ENCODE results near the gene RPS6KA4.
"Not testable (repeated sequence)": the region's sequence is repeated elsewhere in the genome, so short reads cannot be mapped to it uniquely, and the experiment has no call there.

RPS6KA4 gene

GRCh38 chr11:64323984-64324383 lies 35.0 kb upstream of the RPS6KA4 start:
- DNase-seq = not testable (repeated sequence)

GRCh38 chr11:64324692-64325469 lies 34.1 kb upstream of the RPS6KA4 start:
- in situ Hi-C loops (cut with MboI; ENCODE audit: low pct_unique_long_range_greater_than_20kb, low sequenced_read_pairs) = no loop called here
- DNase-seq = no peak

More at GRCh38 chr11:64323984-64324383, 35.0 kb upstream of the RPS6KA4 start:
- in situ Hi-C loops (cut with MboI; ENCODE audit: low pct_unique_long_range_greater_than_20kb, low sequenced_read_pairs) = not testable (repeated sequence)

- in situ Hi-C loops (cut with MboI; ENCODE audit: low pct_unique_long_range_greater_than_20kb, low sequenced_read_pairs) = no loop called here
- DNase-seq = no peak
Measured at GRCh38 chr11:64327375-64327774, 31.6 kb upstream of the RPS6KA4 start.

- in situ Hi-C loops (cut with MboI; ENCODE audit: low pct_unique_long_range_greater_than_20kb, low sequenced_read_pairs) = no loop called here
- DNase-seq = no peak
Measured at GRCh38 chr11:64327993-64328392, 31.0 kb upstream of the RPS6KA4 start.

GRCh38 chr11:64330888-64331287 lies 28.1 kb upstream of the RPS6KA4 start:
- DNase-seq = no peak
- in situ Hi-C loops (cut with MboI; ENCODE audit: low pct_unique_long_range_greater_than_20kb, low sequenced_read_pairs) = no loop called here

- in situ Hi-C loops (cut with MboI; ENCODE audit: low pct_unique_long_range_greater_than_20kb, low sequenced_read_pairs) = no loop called here
- peak; percentile 90 for DNase-seq
Measured at GRCh38 chr11:64331569-64332371, 27.2 kb upstream of the RPS6KA4 start.

- DNase-seq = no peak
- in situ Hi-C loops (cut with MboI; ENCODE audit: low pct_unique_long_range_greater_than_20kb, low sequenced_read_pairs) = no loop called here
Measured at GRCh38 chr11:64333556-64333955, 25.4 kb upstream of the RPS6KA4 start.

GRCh38 chr11:64334764-64335735 lies 23.9 kb upstream of the RPS6KA4 start:
- peak; percentile 91 for DNase-seq
- in situ Hi-C loops (cut with MboI; ENCODE audit: low pct_unique_long_range_greater_than_20kb, low sequenced_read_pairs) = no loop called here

- in situ Hi-C loops (cut with MboI; ENCODE audit: low pct_unique_long_range_greater_than_20kb, low sequenced_read_pairs) = no loop called here
- DNase-seq = no peak
Measured at GRCh38 chr11:64337538-64338249, 21.3 kb upstream of the RPS6KA4 start.

- DNase-seq = no peak
- in situ Hi-C loops (cut with MboI; ENCODE audit: low pct_unique_long_range_greater_than_20kb, low sequenced_read_pairs) = no loop called here
Measured at GRCh38 chr11:64338716-64339115, 20.2 kb upstream of the RPS6KA4 start.

- DNase-seq = no peak
- in situ Hi-C loops (cut with MboI; ENCODE audit: low pct_unique_long_range_greater_than_20kb, low sequenced_read_pairs) = no loop called here
Measured at GRCh38 chr11:64339286-64339685, 19.7 kb upstream of the RPS6KA4 start.

- peak; percentile 75 for DNase-seq
- in situ Hi-C loops (cut with MboI; ENCODE audit: low pct_unique_long_range_greater_than_20kb, low sequenced_read_pairs) = no loop called here
Measured at GRCh38 chr11:64339754-64340408, 19.1 kb upstream of the RPS6KA4 start, which contains the start of gene CCDC88B. Gene CCDC88B, plus strand, starts transcription at chr11:64340204. Its CDS starts 63 bp downstream, at chr11:64340267.

GRCh38 chr11:64340671-64341335 lies 18.2 kb upstream of the RPS6KA4 start:
- in situ Hi-C loops (cut with MboI; ENCODE audit: low pct_unique_long_range_greater_than_20kb, low sequenced_read_pairs) = no loop called here
- peak; percentile 76 for DNase-seq

GRCh38 chr11:64341429-64341828 lies 17.5 kb upstream of the RPS6KA4 start:
- no peak for DNase-seq
- in situ Hi-C loops (cut with MboI; ENCODE audit: low pct_unique_long_range_greater_than_20kb, low sequenced_read_pairs) = no loop called here

- in situ Hi-C loops (cut with MboI; ENCODE audit: low pct_unique_long_range_greater_than_20kb, low sequenced_read_pairs) = no loop called here
- DNase-seq = peak; percentile 75
Measured at GRCh38 chr11:64341851-64342791, 16.8 kb upstream of the RPS6KA4 start.

- in situ Hi-C loops (cut with MboI; ENCODE audit: low pct_unique_long_range_greater_than_20kb, low sequenced_read_pairs) = no loop called here
- no peak for DNase-seq
Measured at GRCh38 chr11:64342869-64343745, 15.9 kb upstream of the RPS6KA4 start.

All from KBM-7 (cell line).